Smooth muscle cell (in vitro differentiated cells): ENCODE data around the gene HSD3B2. TPM values are rescaled to one million over a fixed set of nuclear protein-coding genes. Genes with fewer than 3 reads are reported as not detected.

Source experiments
- DNase-seq: peaks from one replicate; lab custom pipeline; 2025; ENCODE audit not compliant: unreplicated experiment; lab: John Stamatoyannopoulos, UW
- H2AFZ ChIP-seq: fragments of 200-600 bp; sonication (generic); 2 replicates; pipeline ENCODE4 v1.6.0; 2016; ENCODE audit warnings: antibody characterized with exemption, low read depth, mild to moderate bottlenecking
- H3F3A ChIP-seq: fragments of 200-600 bp; sonication (generic); 2 replicates; pipeline ENCODE4 v1.6.0; 2017; ENCODE audit warnings: antibody characterized with exemption, low read depth
- H3K27ac ChIP-seq: fragments of 200-600 bp; sonication (generic); 2 replicates; pipeline ENCODE4 v1.5.1; 2016; ENCODE audit warnings: low read depth, mild to moderate bottlenecking
- H3K27me3 ChIP-seq: fragments of 200-600 bp; sonication (generic); 2 replicates; pipeline ENCODE4 v1.6.1; 2016; ENCODE audit warnings: low read depth, mild to moderate bottlenecking
- H3K36me3 ChIP-seq: fragments of 200-600 bp; sonication (generic); 2 replicates; pipeline ENCODE4 v1.5.1; 2016; ENCODE audit warnings: low read depth
- H3K4me1 ChIP-seq: fragments of 200-600 bp; sonication (generic); 2 replicates; pipeline ENCODE4 v1.5.1; 2016; ENCODE audit warnings: low read depth
- H3K4me2 ChIP-seq: fragments of 200-600 bp; sonication (generic); 2 replicates; pipeline ENCODE4 v1.6.0; 2016; ENCODE audit warnings: mild to moderate bottlenecking
- H3K4me3 ChIP-seq: fragments of 200-600 bp; sonication (generic); 2 replicates; pipeline ENCODE4 v1.5.1; 2016; ENCODE audit warnings: mild to moderate bottlenecking
- H3K79me2 ChIP-seq: fragments of 200-600 bp; sonication (generic); 2 replicates; pipeline ENCODE4 v1.6.0; 2016; ENCODE audit warnings: low read depth, mild to moderate bottlenecking
- H3K9ac ChIP-seq: fragments of 200-600 bp; sonication (generic); 2 replicates; pipeline ENCODE4 v1.6.0; 2016; ENCODE audit warnings: low read depth
- H3K9me3 ChIP-seq: fragments of 200-600 bp; sonication (generic); replicated peaks from 2 replicates; pipeline ENCODE4 v1.5.1; 2016; ENCODE audit warnings: low read depth
- H4K20me1 ChIP-seq: fragments of 200-600 bp; sonication (generic); 2 replicates; pipeline ENCODE4 v1.6.0; 2016; ENCODE audit warnings: low read depth
- CTCF ChIP-seq: fragments of 200-600 bp; sonication (generic); IDR thresholded peaks from 2 replicates; pipeline ENCODE4 v1.5.1; 2017; ENCODE audit warnings: borderline replicate concordance, mild to moderate bottlenecking, antibody characterized with exemption; ENCODE audit not compliant: insufficient read depth, poor library complexity, severe bottlenecking
- WGBS: methylation state at CpG from one replicate; pipeline ENCODE4 v1.1.7; 2016; ENCODE audit warnings: low lambda C conversion rate; 5-methylcytosine and 5-hydroxymethylcytosine counted together
- polyA plus RNA-seq: library from polyadenylated mRNA; unstranded; fragments of >200 nt; fragmentation: Nextera tagmentation; extraction: Ambion mirVana; gene quantifications from 2 replicates; pipeline ENCODE4 v1.2.1, GENCODE V29; 2016
- total RNA-seq: library from RNA; depleted of rRNA; stranded (reverse); fragments of >200 nt; gene quantifications from 2 replicates; pipeline ENCODE4 v1.2.3, GENCODE V29; 2014

Gene HSD3B2
- total and polyA plus RNA-seq, 2 experiments from 2014 or later, result not detected

- Histone ChIP-seq H3K27ac (no peak overlapping the region), H3K4me3 (no peak overlapping the region), H2AFZ (no peak overlapping the region), H3K9me3 (no peaks in the 10 kb centered on the region), H4K20me1 (no peaks in the 10 kb centered on the region), H3K9ac (no peak overlapping the region), H3K79me2 (no peaks in the 10 kb centered on the region), H3K4me1 (no peaks in the 10 kb centered on the region), H3K36me3 (no peaks in the 10 kb centered on the region), H3K27me3 (no peaks in the 10 kb centered on the region), H3K4me2 (no peak overlapping the region), H3F3A (no peaks in the 10 kb centered on the region)
- no peak for TF ChIP-seq CTCF
- WGBS, result 86% methylated on average over 2 of the region's 2 CpGs
- no peak for DNase-seq
These were observed 37.1 kb downstream of the HSD3B2 start for GRCh38 chr1:119452091-119452490.

GRCh38 chr1:119453021-119453420 lies 38.1 kb downstream of the HSD3B2 start:
- Histone ChIP-seq H3K9me3 (no peaks in the 10 kb centered on the region), H3K4me2 (no peak overlapping the region), H3K79me2 (no peaks in the 10 kb centered on the region), H3K27me3 (no peaks in the 10 kb centered on the region), H3K36me3 (no peaks in the 10 kb centered on the region), H3K4me1 (no peaks in the 10 kb centered on the region), H2AFZ (no peak overlapping the region), H3K4me3 (no peak overlapping the region), H4K20me1 (no peaks in the 10 kb centered on the region), H3K27ac (no peak overlapping the region), H3F3A (no peaks in the 10 kb centered on the region), H3K9ac (no peak overlapping the region)
- 64% methylated on average over 3 of the region's 3 CpGs for WGBS
- TF ChIP-seq CTCF, result no peak
- DNase-seq, result no peak

GRCh38 chr1:119462964-119463363 lies 48.0 kb downstream of the HSD3B2 start:
- no peaks in the 10 kb centered on the region for H3K9me3 ChIP-seq
- H3K4me3 ChIP-seq, result no peak overlapping the region
- no peak overlapping the region for H3K9ac ChIP-seq
- no peaks in the 10 kb centered on the region for H3K27me3 ChIP-seq
- H3K79me2 ChIP-seq, result no peaks in the 10 kb centered on the region
- no peak overlapping the region for H3K27ac ChIP-seq
- no peaks in the 10 kb centered on the region for H3K4me1 ChIP-seq
- H4K20me1 ChIP-seq, result no peaks in the 10 kb centered on the region
- no peak overlapping the region for H3K4me2 ChIP-seq
- no peak for DNase-seq
- WGBS, result 65% methylated on average over 2 of the region's 2 CpGs
- no peaks in the 10 kb centered on the region for H3K36me3 ChIP-seq
- no peak for TF ChIP-seq CTCF
- H2AFZ ChIP-seq, result no peak overlapping the region
- H3F3A ChIP-seq, result no peaks in the 10 kb centered on the region

- H4K20me1 ChIP-seq, result no peaks in the 10 kb centered on the region
- no peaks in the 10 kb centered on the region for H3K27me3 ChIP-seq
- H2AFZ ChIP-seq, result no peak overlapping the region
- H3K4me1 ChIP-seq, result no peaks in the 10 kb centered on the region
- no peak for DNase-seq
- H3K27ac ChIP-seq, result no peak overlapping the region
- H3K36me3 ChIP-seq, result no peaks in the 10 kb centered on the region
- no peaks in the 10 kb centered on the region for H3F3A ChIP-seq
- no peak overlapping the region for H3K4me2 ChIP-seq
- no peak overlapping the region for H3K4me3 ChIP-seq
- no peaks in the 10 kb centered on the region for H3K79me2 ChIP-seq
- H3K9ac ChIP-seq, result no peak overlapping the region
- no peaks in the 10 kb centered on the region for H3K9me3 ChIP-seq
- 86% methylated on average over 2 of the region's 2 CpGs for WGBS
- TF ChIP-seq CTCF, result no peak
These were observed 48.6 kb downstream of the HSD3B2 start for GRCh38 chr1:119463569-119463968.
